Central memory CD4-positive, alpha-beta T cell (primary cell): ENCODE measurements around the gene SCYGR8.
"Not testable (repeated sequence)": the region's sequence is repeated elsewhere in the genome, so short reads cannot be mapped to it uniquely, and the experiment has no call there.

Experiments
- DNase-seq: peaks from one replicate; pipeline ENCODE4 v3.0.0; 2022
- total RNA-seq, 3 experiments: gene quantifications; one replicate each; lab custom pipeline; 2026; lab: John Stamatoyannopoulos, UW

Gene SCYGR8, protein sequence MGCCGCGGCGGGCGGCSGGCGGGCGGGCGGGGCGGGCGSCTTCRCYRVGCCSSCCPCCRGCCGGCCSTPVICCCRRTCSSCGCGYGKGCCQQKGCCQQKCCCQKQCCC
- 0 reads per million in 3 experiments for total RNA-seq

DNA sequence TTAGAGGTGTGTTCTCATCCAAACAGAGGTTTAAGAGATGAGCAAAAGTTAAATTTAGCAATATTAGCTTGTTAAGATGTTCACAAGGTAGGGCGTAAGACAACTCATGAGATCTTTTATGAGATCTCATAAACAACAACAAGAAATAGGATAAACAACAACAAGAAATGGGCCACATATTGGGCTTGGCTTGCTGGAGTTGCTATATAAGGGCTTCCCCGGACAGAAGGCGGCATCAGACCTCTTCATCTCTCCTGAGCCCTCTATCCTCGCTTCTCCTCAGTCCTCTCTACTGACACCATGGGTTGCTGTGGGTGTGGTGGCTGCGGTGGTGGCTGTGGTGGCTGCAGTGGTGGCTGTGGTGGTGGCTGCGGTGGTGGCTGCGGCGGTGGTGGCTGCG lies at the start of gene SCYGR8:
Gene SCYGR8, plus strand, starts transcription at position 301 of the 400 bp plus-strand sequence. Its CDS starts 0 bp downstream, at position 301.
- DNase-seq: no peak

- DNase-seq: no peak
Measured at GRCh38 chr2:227696990-227697679, 48.6 kb upstream of the SCYGR8 start.

- DNase-seq: no peak
Measured at GRCh38 chr2:227701556-227701955, 44.1 kb upstream of the SCYGR8 start.

DNA sequence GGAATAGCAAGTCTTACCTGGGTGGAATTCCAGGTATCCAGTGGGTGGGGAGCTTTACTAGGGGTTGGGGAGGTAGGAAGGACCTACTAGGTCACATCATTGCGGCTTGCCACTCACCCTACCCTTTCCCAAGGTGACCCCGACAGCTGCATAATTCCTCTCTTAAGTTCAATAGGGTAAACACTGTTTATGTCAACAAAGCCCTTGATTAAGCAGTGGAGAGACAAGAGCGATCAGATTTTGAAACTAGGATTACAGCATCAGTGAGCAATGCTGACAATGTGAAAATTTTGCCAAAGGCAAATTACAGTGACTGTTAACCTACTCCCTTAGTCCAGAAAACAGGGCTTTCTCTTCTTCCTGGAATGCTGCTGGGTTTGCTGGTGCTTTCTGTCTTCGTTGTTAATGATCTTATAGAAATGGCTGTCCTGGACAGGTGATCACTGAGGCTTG lies 42.4 kb upstream of the SCYGR8 start:
- DNase-seq: no peak

DNA sequence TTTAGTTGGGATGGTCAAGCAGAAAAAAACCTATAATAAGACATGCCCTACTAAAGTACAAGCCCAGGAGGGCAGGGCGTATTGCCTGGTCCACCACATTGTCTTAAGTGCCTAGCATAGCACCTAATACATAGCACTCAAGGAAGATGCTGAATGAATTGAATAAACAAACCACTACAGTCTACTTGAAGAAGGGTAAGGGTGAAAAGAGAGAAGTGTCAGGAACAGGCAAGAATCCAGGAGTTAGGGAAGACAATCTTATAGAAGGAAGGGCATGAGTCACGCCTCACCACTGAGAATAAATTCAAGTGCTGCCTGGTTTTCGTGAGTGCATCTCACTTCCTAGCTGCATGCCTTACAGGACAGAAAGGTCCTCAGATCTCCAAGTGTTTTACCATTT lies 41.7 kb upstream of the SCYGR8 start:
- DNase-seq: no peak

DNA sequence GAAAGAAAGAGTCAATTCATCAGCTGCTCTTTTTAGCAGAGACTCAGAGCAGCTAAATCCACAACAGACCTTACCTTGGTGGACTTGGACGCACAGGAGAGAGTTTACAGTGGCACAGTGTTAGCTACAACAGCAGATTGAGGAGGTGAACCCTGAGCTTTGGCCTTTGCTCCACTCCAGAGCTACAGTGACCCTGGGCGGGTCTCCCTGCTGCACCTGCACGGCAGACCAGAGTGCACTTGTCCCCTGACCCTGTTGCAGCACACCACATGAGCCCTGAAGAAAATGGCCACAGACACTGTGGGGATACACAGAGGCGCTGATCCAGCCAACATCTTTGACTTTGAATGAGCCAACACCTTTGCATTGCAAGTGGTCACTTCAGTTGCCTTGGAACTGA lies 38.8 kb upstream of the SCYGR8 start:
- no peak for DNase-seq

DNA sequence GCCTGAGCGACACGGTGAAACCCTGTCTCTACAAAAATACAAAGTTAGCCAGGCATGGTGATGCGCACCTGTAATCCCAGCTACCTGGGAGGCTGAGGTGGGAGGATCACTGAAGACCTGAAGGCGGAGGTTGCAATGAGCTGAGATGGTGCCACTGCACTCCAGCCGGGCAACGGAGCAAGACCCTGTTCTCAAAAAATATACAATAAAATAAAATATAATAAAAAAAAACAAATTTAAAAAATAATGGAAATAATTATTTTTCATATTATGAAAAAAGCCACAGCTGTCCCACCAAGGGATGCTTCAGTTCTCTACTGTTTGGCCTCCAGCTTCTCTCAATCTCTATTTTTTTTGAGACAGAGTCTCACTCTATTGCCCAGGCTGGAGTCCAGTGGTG lies 38.3 kb upstream of the SCYGR8 start:
- DNase-seq: no peak

GRCh38 chr2:227710986-227711385 lies 34.7 kb upstream of the SCYGR8 start:
- no peak for DNase-seq

DNA sequence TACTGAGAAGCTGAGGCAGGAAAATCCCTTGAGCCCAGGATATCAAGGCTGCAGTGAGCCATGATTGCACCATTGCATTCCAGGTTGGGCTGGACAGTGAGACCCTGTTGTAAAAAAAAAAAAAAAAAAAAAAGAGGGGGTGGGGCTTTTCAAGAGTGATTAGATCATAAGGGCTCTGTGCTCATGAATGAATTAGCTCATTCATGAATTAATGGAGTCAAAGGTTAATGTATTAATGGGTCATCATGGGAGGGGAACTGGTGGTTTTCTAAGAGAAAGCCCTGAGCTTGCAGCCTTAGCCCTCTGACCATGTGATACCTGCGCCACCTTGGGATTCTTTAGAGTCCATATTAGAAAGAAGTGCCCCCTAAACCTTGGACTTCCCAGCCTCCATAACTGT lies 32.4 kb upstream of the SCYGR8 start:
- no peak for DNase-seq

DNA sequence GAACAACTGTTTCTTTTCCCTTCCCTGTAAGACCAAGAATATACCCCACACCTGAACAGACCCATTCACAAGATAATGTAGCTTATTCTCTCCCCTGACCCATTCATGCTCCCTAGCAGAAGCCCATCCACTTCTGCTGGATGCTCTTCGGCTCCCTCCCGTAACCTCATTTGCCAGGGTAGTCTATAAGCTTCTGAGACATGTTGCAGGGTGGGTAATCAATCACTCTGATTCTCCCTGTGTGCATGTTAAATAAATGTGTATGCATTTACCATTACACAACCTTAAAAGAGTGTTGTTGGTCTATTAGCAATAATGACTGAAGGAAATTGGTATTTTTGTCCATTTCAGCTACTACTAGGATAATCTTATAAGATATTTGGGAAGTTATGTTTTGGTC lies 29.2 kb upstream of the SCYGR8 start:
- no peak for DNase-seq

- DNase-seq: no peak
Measured at GRCh38 chr2:227717687-227718567, 27.8 kb upstream of the SCYGR8 start, which contains the start of gene SLC19A3. TSS of gene SLC19A3 (minus strand) at chr2:227718028. CDS start at chr2:227702318, 15,710 bp downstream.

GRCh38 chr2:227719641-227720040 lies 26.1 kb upstream of the SCYGR8 start:
- DNase-seq: no peak

- DNase-seq: no peak
Measured at GRCh38 chr2:227720680-227721079, 25.0 kb upstream of the SCYGR8 start.

DNA sequence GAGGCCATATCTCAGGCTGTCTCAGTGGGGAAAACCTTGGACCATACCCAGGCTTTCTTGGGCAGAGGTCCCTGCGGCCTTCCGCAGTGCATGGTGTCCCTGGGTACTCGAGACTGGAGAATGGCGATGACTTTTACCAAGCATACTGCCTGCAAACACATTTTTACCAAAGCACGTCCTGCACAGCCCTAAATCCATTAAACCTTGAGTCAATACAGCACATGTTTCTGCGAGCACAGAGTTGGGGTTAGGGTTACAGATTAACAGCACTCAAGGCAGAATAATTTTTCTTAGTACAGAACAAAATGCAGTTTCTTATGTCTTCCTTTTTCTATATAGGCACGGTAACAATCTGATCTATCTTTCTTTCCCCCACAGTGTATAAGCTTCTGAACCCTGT lies 22.9 kb upstream of the SCYGR8 start:
- DNase-seq: not testable (repeated sequence)

GRCh38 chr2:227724394-227725039 lies 21.2 kb upstream of the SCYGR8 start, which contains the start of gene SCYGR6:
TSS of gene SCYGR6 (minus strand) at chr2:227724757. CDS start at chr2:227724757, 0 bp downstream.
- no peak for DNase-seq

DNA sequence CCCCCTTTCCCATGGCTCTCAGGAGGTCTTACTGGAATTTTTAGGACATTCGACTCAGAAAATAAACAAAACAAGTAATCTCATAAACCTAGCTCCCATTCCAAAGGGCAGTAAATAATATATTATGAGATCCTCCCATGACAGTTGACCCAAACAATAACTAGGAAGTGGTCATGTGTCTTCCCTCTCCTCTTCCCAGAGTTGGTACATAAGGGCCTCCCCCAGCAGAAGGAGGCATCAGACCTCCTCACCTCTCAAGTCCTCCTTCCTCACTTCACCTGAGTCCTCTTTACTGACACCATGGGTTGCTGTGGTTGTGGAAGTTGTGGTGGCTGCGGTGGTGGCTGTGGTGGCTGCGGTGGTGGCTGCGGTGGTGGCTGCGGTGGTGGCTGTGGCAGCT lies 17.7 kb upstream of the SCYGR8 start, which contains the start of gene SCYGR7:
Gene SCYGR7, plus strand, starts transcription at position 301 of the 400 bp plus-strand sequence. Its CDS starts 0 bp downstream, at position 301.
- DNase-seq: no peak

GRCh38 chr2:227739351-227739750 lies 6.3 kb upstream of the SCYGR8 start:
- DNase-seq: no peak

- not testable (repeated sequence) for DNase-seq
Measured at GRCh38 chr2:227740705-227741104, 5.0 kb upstream of the SCYGR8 start.

DNA sequence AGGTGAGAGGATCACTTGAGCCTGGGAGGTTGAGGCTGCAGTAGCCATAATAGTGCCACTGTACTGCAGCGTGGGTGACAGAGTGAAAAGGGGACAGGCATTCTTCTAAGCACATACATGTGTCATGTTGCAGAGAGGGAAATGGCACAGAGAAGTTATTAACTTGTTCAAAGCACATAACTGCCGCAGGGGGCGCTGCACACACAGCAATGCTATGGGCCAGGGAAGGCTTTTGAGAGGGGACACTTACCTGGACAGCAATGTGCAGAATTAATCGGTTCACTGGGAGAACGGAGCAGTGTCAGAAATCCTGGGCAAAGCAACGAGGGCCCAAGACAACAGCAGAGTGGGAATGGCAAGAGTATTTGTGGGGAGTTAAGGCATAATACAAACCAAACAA lies 2.4 kb downstream of the SCYGR8 start:
- no peak for DNase-seq

DNA sequence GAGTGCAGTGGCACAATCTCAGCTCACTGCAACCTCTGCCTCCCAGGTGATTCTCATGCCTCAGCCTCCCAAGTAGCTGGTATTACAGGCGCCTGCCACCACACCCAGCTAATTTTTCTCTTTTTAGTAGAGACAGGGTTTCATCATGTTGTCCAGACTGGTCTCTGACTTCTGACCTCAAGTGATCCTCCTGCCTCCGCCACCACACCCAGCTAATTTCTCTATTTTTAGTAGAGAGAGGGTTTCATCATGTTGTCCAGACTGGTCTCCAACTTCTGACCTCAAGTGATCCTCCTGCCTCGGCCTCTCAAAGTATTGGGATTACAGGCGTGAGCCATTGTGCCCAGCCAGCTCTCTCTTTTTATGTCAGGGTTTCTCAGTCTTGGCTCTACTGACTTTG lies 10.6 kb downstream of the SCYGR8 start:
- DNase-seq: not testable (repeated sequence)

DNA sequence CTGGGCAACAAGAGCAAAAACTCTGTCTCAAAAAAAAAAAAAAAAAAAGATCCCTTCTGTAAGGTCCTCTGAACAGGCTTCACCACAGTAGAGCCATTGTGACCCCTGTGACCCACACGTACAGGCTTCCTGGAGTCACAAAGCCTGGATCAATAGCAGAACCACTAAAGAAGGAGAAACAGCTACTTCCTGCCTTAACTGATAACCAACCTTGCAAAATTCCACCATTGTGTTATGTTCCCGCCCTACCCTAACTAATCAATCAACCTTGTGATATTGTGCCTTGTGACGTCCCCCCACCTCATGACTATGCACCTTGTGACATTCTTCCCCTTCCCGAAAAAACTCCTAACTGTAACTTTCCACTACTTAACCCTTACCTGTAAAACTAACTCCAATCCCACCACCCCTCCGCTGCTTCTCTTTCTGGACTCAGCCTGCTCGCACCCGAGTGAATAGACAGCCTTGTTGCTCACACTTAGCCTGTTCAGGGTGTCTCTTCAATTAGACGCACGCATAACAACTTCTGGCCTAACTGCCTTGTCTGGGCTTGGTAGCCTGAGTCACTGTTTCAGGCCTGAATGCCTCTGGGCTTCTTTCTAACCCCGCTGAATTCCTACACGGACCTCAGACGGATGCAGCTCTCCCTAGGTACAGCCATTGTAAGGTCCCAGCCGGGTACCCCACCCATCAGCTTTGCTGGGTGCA lies 13.9 kb downstream of the SCYGR8 start:
- DNase-seq: no peak
